Esophagus squamous epithelium (tissue), 4 donors: ENCODE results near the gene EEIG2.

Experiments
- POLR2A ChIP-seq, 4 donors: fragments of 450-650 bp; IDR thresholded peaks; one replicate each; pipeline ENCODE4 v1.6.1; 2017; ENCODE audit warnings: antibody characterized with exemption in 4 of 4, mild to moderate bottlenecking in 4 of 4, moderate library complexity in 3 of 4
- TF ChIP-seq, protein P1 (sequence below), 6 experiments: fragments of 450-650 bp in 4 of 6; fragments of 200-600 bp in 2 of 6; sonication (generic) in 2 of 6; IDR thresholded peaks; one replicate each; pipeline ENCODE4 v1.5.1; 2016 to 2019; ENCODE audit warnings: antibody characterized with exemption in 6 of 6, mild to moderate bottlenecking in 4 of 6, moderate library complexity in 4 of 6

DNA sequence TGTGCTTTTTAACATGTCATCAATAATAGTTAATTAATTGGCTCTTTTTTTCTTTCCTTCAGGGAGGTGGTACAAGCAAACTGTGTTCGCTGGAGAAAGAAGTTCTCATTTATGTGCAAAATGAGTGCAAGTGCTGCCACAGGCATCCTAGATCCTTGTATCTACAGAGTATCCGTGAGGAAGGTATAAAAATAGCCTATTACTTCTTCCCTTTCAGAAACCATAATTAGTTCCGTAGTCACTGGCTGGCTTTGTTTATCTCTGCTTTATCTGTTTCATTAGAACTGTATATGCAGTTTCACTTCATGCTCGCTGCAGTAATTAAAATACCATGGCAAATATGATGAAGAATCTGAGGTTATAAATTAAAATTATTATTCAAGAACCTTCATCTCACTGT is 40.6 kb downstream of the EEIG2 start:
- TF ChIP-seq, protein P1, sequence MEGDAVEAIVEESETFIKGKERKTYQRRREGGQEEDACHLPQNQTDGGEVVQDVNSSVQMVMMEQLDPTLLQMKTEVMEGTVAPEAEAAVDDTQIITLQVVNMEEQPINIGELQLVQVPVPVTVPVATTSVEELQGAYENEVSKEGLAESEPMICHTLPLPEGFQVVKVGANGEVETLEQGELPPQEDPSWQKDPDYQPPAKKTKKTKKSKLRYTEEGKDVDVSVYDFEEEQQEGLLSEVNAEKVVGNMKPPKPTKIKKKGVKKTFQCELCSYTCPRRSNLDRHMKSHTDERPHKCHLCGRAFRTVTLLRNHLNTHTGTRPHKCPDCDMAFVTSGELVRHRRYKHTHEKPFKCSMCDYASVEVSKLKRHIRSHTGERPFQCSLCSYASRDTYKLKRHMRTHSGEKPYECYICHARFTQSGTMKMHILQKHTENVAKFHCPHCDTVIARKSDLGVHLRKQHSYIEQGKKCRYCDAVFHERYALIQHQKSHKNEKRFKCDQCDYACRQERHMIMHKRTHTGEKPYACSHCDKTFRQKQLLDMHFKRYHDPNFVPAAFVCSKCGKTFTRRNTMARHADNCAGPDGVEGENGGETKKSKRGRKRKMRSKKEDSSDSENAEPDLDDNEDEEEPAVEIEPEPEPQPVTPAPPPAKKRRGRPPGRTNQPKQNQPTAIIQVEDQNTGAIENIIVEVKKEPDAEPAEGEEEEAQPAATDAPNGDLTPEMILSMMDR (IDR thresholded peaks at IDR 0.05) = no peak
- no peak for TF ChIP-seq POLR2A (IDR thresholded peaks at IDR 0.05)
